ENCODE measurements around the gene NT5DC1.

The NT5DC1 gene

DNA sequence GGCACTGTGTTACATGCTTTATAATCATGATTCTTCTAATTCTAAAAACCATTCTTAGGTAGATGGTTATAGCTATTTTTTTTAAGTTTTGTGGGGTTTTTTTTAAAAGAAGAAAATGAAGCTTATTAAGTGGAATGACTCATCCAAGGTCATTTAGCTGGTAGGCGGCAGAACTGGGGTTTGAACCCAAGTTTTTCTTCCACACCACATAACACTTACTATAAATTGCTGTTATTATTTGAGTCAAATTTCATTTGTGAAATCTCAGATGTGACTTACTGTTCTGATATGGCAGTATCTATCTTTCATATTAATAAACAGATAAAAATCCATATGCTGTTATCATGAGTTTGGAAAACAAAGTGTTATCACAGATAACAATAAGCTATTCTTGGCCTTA is 35.7 kb downstream of the NT5DC1 start:
- CTCF ChIA-PET: interaction anchor here (3.9 kb wide), 1 partner anchor 23 kb away, joined by 17 read pairs; no protein-coding TSS in a partner anchor
- POLR2A ChIA-PET: no interaction called here
- no peak overlapping the region for H3K4me3 ChIP-seq (ENCODE audit: low read depth, low read length)

DNA sequence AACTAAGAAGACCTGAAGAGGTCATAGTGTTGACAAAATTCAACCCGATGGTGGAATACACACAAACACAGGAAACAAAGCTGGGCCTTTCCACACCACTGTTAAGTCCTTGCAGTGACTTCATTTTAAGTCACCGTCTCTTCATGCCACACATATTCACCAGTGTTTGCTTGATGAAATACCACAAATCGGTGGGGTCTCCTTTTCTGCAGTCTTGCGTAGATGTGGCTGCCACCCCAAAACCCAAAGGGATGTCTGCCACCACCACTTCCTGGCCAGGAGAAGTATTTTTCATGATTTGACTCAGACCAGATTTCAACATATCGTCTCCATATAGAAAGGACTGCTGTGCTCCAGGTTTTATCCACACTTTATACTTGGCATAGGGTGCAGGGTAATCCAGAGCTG is 36.3 kb downstream of the NT5DC1 start:
- no peak for DNase-seq (ENCODE audit: low read depth, low spot score)
- ChIA-PET CTCF (interaction anchor here (3.9 kb wide), 1 partner anchor 24 kb away, joined by 17 read pairs; no protein-coding TSS in a partner anchor), POLR2A (no interaction called here)
- H3K4me3 ChIP-seq (ENCODE audit: low read depth, low read length): no peak overlapping the region
- TF ChIP-seq, protein P1, sequence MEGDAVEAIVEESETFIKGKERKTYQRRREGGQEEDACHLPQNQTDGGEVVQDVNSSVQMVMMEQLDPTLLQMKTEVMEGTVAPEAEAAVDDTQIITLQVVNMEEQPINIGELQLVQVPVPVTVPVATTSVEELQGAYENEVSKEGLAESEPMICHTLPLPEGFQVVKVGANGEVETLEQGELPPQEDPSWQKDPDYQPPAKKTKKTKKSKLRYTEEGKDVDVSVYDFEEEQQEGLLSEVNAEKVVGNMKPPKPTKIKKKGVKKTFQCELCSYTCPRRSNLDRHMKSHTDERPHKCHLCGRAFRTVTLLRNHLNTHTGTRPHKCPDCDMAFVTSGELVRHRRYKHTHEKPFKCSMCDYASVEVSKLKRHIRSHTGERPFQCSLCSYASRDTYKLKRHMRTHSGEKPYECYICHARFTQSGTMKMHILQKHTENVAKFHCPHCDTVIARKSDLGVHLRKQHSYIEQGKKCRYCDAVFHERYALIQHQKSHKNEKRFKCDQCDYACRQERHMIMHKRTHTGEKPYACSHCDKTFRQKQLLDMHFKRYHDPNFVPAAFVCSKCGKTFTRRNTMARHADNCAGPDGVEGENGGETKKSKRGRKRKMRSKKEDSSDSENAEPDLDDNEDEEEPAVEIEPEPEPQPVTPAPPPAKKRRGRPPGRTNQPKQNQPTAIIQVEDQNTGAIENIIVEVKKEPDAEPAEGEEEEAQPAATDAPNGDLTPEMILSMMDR (IDR thresholded peaks at IDR 0.05; ENCODE audit: insufficient read depth, low read length, missing control alignments): no peak

More for the DNA sequence above, 35.7 kb downstream of the NT5DC1 start:
- TF ChIP-seq, protein P1 (IDR thresholded peaks at IDR 0.05; ENCODE audit: insufficient read depth, low read length, missing control alignments): no peak
- no peak for DNase-seq (ENCODE audit: low read depth, low spot score)

DNA sequence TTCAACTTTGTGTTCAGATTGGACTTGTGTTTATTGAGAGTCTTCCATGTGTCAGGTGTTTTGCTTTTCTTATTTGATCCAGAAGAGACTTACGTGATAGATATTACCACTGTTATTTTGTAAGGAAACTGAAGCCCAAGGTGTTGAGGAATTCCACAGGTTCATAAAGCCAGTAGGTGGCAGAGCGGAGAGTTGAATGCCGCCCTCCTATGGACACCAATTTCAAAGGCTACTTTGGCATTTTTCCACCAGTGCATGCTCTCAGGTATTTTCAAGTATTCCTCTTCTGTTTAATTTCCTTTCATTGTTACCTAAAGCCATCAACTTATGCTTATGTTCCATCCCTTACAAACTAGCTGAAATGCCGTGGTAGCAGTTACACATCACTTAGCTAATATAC is 39.3 kb downstream of the NT5DC1 start:
- CTCF ChIA-PET: no interaction called here
- no peak for DNase-seq (ENCODE audit: low read depth, low spot score)
- H3K4me3 ChIP-seq (ENCODE audit: low read depth, low read length): no peak overlapping the region
- TF ChIP-seq, protein P1 (IDR thresholded peaks at IDR 0.05; ENCODE audit: insufficient read depth, low read length, missing control alignments): no peak
- POLR2A ChIA-PET: no interaction called here

DNA sequence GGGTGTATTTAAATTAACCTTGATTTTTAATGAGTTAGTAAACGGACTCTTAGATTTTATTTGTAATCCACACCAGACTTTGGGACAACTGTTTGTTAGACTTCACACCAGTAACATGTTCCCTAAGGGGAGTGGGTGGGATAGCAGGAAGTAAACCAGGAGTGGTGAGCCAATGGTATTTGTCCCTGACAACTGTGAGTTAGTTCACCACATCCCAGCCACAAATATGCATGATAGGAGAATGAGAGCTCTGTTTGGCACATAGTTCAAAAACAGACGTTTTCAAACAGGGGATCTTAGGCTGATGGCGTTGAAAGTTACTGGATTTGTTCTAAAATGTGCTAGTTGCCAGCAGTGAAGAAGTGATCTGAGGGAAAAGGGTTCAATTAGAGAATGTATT is 44.0 kb downstream of the NT5DC1 start:
- TF ChIP-seq, protein P1 (IDR thresholded peaks at IDR 0.05; ENCODE audit: insufficient read depth, low read length, missing control alignments): no peak
- ChIA-PET CTCF (interaction anchor here (1.4 kb wide), 1 partner anchor 22 kb away, joined by 3 read pairs; no protein-coding TSS in a partner anchor), POLR2A (interaction anchor here (0.6 kb wide), 1 partner anchor 11 kb away, joined by 3 read pairs; no protein-coding TSS in a partner anchor)
- no peak overlapping the region for H3K4me3 ChIP-seq (ENCODE audit: low read depth, low read length)
- peak; percentile 56 for DNase-seq (ENCODE audit: low read depth, low spot score)

DNA sequence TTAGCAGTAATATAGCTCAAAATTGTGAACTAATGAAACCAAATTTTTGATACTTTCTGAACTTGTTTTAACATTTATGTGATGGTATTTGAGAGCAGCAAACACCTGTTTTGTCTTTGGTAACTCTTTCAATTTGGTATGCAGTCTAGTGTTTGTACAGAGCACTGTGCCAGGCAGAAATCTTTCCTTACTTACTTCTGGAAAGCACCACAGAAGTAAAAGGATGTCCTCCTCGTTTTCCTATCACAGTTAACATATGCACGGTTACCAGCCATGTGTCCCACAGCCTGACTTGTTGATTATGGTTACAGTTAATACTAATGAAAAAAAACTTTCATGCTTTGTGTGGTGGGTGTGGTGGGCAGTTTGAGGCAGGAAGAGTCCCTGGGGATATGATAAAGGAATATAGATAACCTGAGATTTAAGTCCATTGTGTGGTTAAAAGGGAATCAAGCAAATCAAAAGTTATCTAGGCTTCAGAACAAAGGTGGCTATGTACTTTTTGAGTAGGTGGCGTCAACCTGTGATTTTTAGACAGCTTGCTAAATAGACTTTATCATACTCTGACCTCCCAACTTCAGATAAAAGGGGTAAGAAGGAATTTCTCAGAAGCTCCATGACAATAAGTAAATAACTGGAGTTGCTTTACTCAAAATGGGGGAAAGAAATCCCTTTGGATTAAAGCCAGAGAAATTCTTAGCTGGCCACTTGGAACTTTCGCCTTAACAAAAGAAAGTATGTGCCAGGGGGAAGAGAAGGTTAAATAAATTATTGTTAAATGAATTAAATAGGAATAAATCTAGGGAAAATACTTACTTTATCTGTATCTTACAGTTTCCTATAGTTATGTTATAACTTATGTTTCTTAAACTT is 45.4 kb downstream of the NT5DC1 start:
- no peak for DNase-seq (ENCODE audit: low read depth, low spot score)
- ChIA-PET POLR2A (no interaction called here), CTCF (no interaction called here)

DNA sequence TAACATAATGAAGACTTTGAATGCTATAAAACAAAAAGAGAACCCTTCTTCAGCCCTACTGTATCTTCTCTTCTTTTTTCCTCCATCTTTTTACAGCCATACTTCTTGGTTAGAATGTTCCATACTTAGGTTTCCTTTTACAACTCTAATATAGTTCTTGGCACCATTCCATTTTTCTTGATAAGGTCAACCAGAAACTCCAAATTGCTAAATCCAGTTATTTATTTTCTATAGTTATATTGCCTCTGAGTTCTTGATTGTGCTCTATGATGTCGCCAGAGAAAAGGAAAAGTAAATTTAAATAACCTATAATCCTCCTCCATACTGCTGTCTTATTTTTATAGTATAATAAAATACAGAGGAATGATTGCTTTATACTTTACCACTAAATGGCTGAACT is 52.0 kb downstream of the NT5DC1 start:
- TF ChIP-seq, protein P1 (IDR thresholded peaks at IDR 0.05; ENCODE audit: insufficient read depth, low read length, missing control alignments): no peak
- no peak for DNase-seq (ENCODE audit: low read depth, low spot score)
- POLR2A ChIA-PET: no interaction called here
- H3K4me3 ChIP-seq (ENCODE audit: low read depth, low read length): no peak overlapping the region
- CTCF ChIA-PET: no interaction called here

More for the DNA sequence above, 45.4 kb downstream of the NT5DC1 start:
- no peak overlapping the region for H3K4me3 ChIP-seq (ENCODE audit: low read depth, low read length)
- TF ChIP-seq, protein P1 (IDR thresholded peaks at IDR 0.05; ENCODE audit: insufficient read depth, low read length, missing control alignments): no peak

Measured in AG04449 (cell line).